Stimulated activated CD8-positive, alpha-beta memory T cell treated with anti-CD3 and anti-CD28 coated beads, Interleukin-15, amount 100 ng/mL, for 4 hours (primary cell): Measurements from ENCODE around the gene ATL3.
"Not testable (repeated sequence)": the region's sequence is repeated elsewhere in the genome, so short reads cannot be mapped to it uniquely, and the experiment has no call there.

Experiments used
- DNase-seq, 2 donors: peaks; one replicate each; pipeline ENCODE4 v3.0.0-alpha.2; 2020; ENCODE audit warnings: low read depth in 2 of 2

ATL3 gene

DNA sequence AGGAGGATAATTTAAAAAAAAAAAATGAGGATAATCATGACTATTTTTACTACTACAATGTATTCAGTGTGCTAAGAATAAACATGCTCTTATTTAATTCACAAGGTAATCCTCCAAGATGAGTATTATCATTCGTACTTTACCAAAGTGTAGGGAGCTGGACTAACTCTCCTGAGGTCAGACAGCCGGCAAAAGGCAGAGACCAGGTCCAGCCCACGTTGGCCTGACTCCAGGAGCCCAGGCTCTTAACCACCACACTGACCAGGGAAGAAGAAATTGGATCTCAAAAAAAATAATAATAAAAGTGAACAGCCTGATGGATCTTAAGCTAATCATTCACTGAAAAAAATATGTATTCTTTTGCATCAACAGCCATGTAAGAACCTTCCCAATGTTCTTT is 82.2 kb downstream of the ATL3 start:
- DNase-seq: no peak

DNA sequence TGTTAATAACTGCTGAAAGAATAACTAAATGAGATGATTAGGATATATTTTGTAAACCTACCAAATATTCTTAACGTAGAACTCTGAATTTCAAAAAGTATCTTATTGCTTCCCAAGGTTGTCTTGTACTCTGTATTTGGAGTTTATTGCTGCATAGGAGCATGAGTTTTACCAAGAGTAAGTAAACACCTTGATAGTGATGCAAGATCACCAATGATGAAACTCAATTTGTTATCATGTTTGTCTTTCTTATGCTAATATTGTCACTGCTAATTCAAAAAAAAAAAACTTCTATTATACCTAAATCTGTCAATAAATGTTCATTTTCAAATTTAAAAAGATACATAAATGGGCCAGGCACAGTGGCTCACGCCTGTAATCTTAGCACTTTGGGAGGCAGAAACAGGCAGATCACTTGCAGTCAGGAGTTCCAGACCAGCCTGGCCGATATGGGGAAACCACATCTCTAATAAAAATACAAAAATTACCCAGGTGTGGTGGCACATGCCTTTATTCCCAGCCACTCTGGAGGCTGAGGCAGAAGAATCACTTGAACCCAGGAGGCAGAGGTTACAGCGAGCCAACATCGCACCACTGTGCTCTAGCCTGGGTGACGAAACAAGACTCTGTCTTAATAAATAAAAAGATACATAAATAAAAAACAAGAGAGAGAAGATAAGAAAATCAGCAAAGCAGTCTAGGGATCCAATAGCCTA is 84.6 kb downstream of the ATL3 start:
- no peak for DNase-seq

- DNase-seq: no peak
These were observed 87.9 kb downstream of the ATL3 start for GRCh38 chr11:63583357-63583677.

DNA sequence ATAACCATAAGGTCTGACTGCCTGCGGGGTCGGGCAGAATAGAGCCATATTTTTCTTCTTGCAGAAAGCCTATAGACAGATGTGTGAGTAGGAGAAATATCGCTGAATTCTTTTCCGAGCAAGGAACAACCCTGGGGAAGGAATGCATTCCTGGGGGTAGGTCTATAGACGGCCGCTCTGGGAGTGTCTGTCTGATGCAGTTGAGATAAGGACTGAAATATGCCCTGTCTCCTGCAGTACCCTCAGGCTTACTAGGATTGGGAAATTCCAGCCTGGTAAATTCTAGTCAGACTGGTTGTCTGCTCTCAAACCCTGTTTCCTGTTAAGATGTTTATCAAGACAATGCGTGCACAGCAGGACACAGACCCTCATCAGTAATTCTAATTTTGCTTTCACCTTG is 90.0 kb downstream of the ATL3 start:
- DNase-seq: not testable (repeated sequence)

DNA sequence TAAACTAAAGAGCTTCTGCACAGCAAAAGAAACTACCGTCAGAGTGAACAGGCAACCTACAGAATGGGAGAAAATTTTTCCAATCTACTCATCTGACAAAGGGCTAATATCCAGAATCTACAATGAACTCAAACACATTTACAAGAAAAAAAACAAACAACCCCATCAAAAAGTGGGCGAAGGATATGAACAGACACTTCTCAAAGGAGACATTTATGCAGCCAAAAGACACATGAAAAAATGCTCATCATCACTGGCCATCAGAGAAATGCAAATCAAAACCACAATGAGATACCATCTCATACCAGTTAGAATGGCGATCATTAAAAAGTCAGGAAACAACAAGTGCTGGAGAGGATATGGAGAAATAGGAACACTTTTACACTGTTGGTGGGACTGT is 92.3 kb downstream of the ATL3 start:
- DNase-seq: not testable (repeated sequence)

GRCh38 chr11:63574856-63575602 is 96.1 kb downstream of the ATL3 start:
- no peak for DNase-seq
